DOHH2 (cell line): Measurements from ENCODE around the gene TTC39C.

Experiments
- H3F3A ChIP-seq: fragments of 200-600 bp; sonication (generic), shearing (Covaris generic); 2 replicates; pipeline ENCODE4 v1.6.0; 2016; ENCODE audit warnings: antibody characterized with exemption, mild to moderate bottlenecking; ENCODE audit not compliant: control insufficient read depth, insufficient read depth
- H3K27ac ChIP-seq: fragments of 200-600 bp; sonication (generic); 2 replicates; pipeline ENCODE4 v1.5.1; 2014; ENCODE audit warnings: low read depth, mild to moderate bottlenecking, low read length, moderate library complexity
- H3K27me3 ChIP-seq: fragments of 200-600 bp; sonication (generic); 2 replicates; pipeline ENCODE4 v1.6.1; 2014; ENCODE audit warnings: mild to moderate bottlenecking, low read length, mixed read lengths; ENCODE audit not compliant: control insufficient read depth
- H3K36me3 ChIP-seq: fragments of 200-600 bp; sonication (generic); 2 replicates; pipeline ENCODE4 v1.6.1; 2014; ENCODE audit warnings: mild to moderate bottlenecking, low read length, moderate library complexity, mixed read lengths; ENCODE audit not compliant: control insufficient read depth
- H3K4me1 ChIP-seq: fragments of 200-600 bp; sonication (generic); 2 replicates; pipeline ENCODE4 v1.6.1; 2014; ENCODE audit warnings: mild to moderate bottlenecking, low read length, mixed read lengths; ENCODE audit not compliant: control insufficient read depth
- H3K4me2 ChIP-seq: fragments of 200-600 bp; sonication (generic); 2 replicates; pipeline ENCODE4 v1.6.0; 2014; ENCODE audit warnings: mild to moderate bottlenecking, low read length, moderate library complexity
- H3K4me3 ChIP-seq: fragments of 200-600 bp; sonication (generic); 2 replicates; pipeline ENCODE4 v1.5.1; 2014; ENCODE audit warnings: mild to moderate bottlenecking, low read length, mixed read lengths
- H3K79me2 ChIP-seq: fragments of 200-600 bp; sonication (generic); 2 replicates; pipeline ENCODE4 v1.6.1; 2014; ENCODE audit warnings: mild to moderate bottlenecking, low read length, mixed read lengths; ENCODE audit not compliant: control insufficient read depth
- H3K9me2 ChIP-seq: fragments of 200-600 bp; sonication (generic); replicated peaks from 2 replicates; pipeline ENCODE4 v1.6.1; 2014; ENCODE audit warnings: mild to moderate bottlenecking, low read length, mixed read lengths; ENCODE audit not compliant: control insufficient read depth
- H3K9me3 ChIP-seq: fragments of 200-600 bp; sonication (generic); 2 replicates; pipeline ENCODE4 v1.6.1; 2014; ENCODE audit warnings: antibody characterized with exemption, low read length, mixed read lengths; ENCODE audit not compliant: control insufficient read depth, insufficient read depth
- H4K20me1 ChIP-seq: fragments of 200-600 bp; sonication (generic); 2 replicates; pipeline ENCODE4 v1.6.0; 2014; ENCODE audit warnings: low read depth, mild to moderate bottlenecking, antibody characterized with exemption, low read length, moderate library complexity; ENCODE audit not compliant: control insufficient read depth, insufficient read depth
- EZH2phosphoT487 ChIP-seq: fragments of 200-600 bp; sonication (generic); IDR thresholded peaks from 2 replicates; pipeline ENCODE4 v1.6.1; 2017; ENCODE audit warnings: borderline replicate concordance, mild to moderate bottlenecking, antibody characterized with exemption, low read length, moderate library complexity, mixed read lengths
- TF ChIP-seq, protein P1 (sequence below): fragments of 200-600 bp; sonication (generic); IDR thresholded peaks from one replicate; pipeline ENCODE4 v1.5.1; 2014; ENCODE audit warnings: antibody characterized with exemption, mild to moderate bottlenecking, low read depth, low read length; ENCODE audit not compliant: poor library complexity, severe bottlenecking

TTC39C gene

DNA sequence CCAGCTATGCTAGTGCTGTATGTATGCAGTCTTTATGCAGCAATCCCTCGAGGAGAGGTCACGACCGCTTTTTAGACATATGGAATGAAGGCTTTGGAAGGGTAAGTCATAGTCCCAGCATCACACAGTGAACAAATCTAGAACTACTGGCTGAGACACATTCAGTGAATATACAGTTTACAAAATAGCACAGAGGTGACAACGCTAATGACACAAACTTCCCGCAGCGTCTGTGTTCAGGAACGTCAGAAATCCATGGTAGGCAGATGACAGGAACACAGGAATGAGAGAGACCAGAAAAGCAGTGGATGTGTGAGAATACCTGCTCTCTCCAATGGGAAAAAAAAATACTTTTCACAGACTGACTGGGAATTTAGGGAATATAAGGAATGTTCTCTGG, 153.9 kb downstream of the TTC39C start:
- Histone ChIP-seq H3K9me2 (no peaks in the 10 kb centered on the region), H3F3A (no peaks in the 10 kb centered on the region), H3K4me2 (no peak overlapping the region), H3K4me3 (no peak overlapping the region), H3K27me3 (peaks cover 8% of the 10 kb centered on the region), H3K36me3 (no peaks in the 10 kb centered on the region), H3K4me1 (no peaks in the 10 kb centered on the region), H3K79me2 (no peaks in the 10 kb centered on the region), H3K9me3 (no peaks in the 10 kb centered on the region), H4K20me1 (no peaks in the 10 kb centered on the region), H3K27ac (no peak overlapping the region)
- TF ChIP-seq, protein P1, sequence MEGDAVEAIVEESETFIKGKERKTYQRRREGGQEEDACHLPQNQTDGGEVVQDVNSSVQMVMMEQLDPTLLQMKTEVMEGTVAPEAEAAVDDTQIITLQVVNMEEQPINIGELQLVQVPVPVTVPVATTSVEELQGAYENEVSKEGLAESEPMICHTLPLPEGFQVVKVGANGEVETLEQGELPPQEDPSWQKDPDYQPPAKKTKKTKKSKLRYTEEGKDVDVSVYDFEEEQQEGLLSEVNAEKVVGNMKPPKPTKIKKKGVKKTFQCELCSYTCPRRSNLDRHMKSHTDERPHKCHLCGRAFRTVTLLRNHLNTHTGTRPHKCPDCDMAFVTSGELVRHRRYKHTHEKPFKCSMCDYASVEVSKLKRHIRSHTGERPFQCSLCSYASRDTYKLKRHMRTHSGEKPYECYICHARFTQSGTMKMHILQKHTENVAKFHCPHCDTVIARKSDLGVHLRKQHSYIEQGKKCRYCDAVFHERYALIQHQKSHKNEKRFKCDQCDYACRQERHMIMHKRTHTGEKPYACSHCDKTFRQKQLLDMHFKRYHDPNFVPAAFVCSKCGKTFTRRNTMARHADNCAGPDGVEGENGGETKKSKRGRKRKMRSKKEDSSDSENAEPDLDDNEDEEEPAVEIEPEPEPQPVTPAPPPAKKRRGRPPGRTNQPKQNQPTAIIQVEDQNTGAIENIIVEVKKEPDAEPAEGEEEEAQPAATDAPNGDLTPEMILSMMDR = no peak
- no peak for TF ChIP-seq EZH2phosphoT487

DNA sequence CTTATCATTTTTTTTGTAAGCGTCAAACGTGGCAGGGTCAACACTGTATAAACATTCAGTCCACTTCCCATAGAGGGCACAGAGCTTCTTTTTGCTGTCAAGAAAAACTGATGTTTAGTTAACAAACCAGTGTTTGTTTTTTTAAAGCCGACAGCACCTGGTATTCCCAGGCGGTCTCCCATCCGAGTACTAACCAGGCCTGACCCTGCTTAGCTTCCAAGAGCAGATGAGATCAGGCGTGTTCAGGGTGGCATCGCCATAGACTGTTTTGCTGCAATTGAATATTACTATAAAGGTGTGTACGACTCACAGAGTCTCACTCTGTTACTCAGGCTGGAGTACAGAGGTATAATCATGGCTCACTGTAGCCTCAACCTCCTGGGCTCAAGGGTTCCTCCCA, 155.8 kb downstream of the TTC39C start:
- no peaks in the 10 kb centered on the region for H3F3A ChIP-seq
- H3K4me2 ChIP-seq = no peak overlapping the region
- TF ChIP-seq, protein P1 = no peak
- no peak for TF ChIP-seq EZH2phosphoT487
- H3K9me2 ChIP-seq = no peaks in the 10 kb centered on the region
- no peaks in the 10 kb centered on the region for H3K4me1 ChIP-seq
- no peaks in the 10 kb centered on the region for H3K79me2 ChIP-seq
- no peaks in the 10 kb centered on the region for H3K36me3 ChIP-seq
- H3K27me3 ChIP-seq = peaks cover 8% of the 10 kb centered on the region
- H3K4me3 ChIP-seq = no peak overlapping the region
- H3K9me3 ChIP-seq = no peaks in the 10 kb centered on the region
- no peaks in the 10 kb centered on the region for H4K20me1 ChIP-seq
- H3K27ac ChIP-seq = no peak overlapping the region

DNA sequence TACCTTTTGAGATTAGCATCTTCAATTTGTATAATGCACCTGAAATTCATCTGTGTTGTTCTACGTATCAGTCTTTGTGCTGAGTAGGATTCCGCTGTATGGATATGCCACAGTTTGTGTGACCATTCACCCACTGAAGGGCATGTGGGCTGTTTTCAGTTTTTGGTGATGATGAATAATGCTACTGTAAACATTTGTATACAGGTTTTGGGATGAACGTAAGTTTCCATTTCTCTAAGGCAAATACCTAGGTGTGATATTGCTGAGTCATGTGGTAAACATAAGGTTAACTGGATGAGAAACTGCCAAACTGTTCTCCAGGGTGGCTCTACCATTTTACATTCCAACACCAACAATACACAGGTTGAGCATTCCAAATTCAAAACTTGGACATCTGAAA, 159.4 kb downstream of the TTC39C start:
- Histone ChIP-seq H3K9me3 (no peaks in the 10 kb centered on the region), H3K4me1 (peaks cover 15% of the 10 kb centered on the region), H3K27ac (no peak overlapping the region), H3K4me2 (no peak overlapping the region), H3K4me3 (no peak overlapping the region), H3F3A (no peaks in the 10 kb centered on the region), H3K36me3 (no peaks in the 10 kb centered on the region), H3K79me2 (no peaks in the 10 kb centered on the region), H4K20me1 (no peaks in the 10 kb centered on the region), H3K9me2 (no peaks in the 10 kb centered on the region), H3K27me3 (peaks cover 13% of the 10 kb centered on the region)
- TF ChIP-seq EZH2phosphoT487 = no peak
- TF ChIP-seq, protein P1 = no peak
